HG03565 (cell line): ENCODE measurements around the gene HIPK1.

Experiments
- ATAC-seq: cut with Tn5 transposase; IDR thresholded peaks from one replicate; pipeline ENCODE4 v1.9.1; 2021; ENCODE audit warnings: mild to moderate bottlenecking, moderate library complexity; ENCODE audit not compliant: unreplicated experiment

HIPK1 gene

DNA sequence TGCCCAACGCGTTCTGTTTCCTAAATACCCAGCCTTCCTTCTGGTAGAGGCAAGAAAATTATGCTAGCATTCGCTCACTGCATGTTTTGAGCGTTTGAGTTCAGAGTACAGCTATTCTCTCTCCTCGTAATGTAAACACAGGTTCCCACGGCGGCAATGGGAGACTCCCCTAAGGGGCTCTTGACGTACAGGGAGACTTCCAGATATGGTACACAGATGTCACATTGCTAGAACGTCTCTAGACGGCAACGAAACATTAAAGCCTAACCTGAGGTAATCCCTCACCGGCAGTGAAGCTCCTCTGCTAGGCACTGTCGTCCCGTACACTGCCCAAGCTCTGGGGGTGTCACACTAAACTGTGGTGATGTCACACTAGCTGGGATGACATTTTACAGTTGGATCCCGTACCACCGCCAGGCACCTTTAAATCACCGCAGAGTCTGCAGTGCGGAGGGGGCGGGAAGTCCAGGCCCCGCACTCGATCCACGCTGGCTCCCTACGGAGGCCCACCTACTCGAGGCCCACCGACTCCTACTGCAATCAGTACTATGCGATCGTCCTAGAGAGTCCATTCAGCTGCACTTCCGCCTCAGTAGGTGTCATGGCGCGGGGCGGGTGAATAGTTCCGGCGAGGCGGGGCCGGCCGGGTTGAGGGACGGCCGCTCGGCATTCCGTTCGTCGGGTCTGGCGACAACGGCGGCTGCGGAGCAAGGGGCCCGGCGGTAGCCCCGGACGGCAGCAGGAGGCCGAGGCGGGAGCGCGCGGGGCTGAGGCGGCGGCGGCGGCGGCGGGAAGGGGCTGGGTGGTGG, at the start of gene HIPK1:
HIPK1 (plus strand) TSS at position 384 of the 809 bp plus-strand sequence.
- ATAC-seq: peak; percentile 58

DNA sequence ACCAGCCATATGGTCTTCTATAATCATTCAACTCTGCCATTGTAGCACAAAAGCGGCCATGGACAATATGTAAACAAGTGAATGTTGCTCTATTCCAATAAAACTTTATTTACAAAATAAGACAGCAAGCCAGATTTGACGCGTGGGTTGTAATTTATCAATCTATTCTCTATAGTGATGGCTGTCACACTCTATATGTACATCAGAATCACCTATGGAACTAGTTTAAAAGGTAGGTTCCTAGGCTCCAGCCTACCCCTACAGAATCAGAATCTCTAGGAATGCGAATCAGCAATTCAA, 49.4 kb upstream of the HIPK1 start:
- no peak for ATAC-seq

DNA sequence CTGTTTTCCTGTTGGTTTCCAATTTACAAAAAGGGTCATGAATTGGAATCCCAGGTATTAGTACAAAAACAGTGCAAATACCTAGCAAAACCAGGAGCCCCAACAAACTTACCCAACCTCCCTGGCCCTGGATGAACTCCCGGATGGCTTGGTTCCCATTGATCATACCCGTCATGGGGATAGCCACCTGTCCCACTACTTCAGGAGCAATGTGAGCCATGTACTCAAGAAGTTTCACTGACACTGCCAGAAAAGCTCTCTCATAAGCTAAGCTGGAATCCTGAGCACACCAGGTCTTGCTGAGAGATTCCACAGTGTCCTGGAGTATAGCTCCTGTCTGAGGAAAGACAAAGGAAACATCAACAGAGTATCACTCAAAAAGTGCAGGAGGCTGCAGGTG, 47.5 kb upstream of the HIPK1 start:
- ATAC-seq: no peak

DNA sequence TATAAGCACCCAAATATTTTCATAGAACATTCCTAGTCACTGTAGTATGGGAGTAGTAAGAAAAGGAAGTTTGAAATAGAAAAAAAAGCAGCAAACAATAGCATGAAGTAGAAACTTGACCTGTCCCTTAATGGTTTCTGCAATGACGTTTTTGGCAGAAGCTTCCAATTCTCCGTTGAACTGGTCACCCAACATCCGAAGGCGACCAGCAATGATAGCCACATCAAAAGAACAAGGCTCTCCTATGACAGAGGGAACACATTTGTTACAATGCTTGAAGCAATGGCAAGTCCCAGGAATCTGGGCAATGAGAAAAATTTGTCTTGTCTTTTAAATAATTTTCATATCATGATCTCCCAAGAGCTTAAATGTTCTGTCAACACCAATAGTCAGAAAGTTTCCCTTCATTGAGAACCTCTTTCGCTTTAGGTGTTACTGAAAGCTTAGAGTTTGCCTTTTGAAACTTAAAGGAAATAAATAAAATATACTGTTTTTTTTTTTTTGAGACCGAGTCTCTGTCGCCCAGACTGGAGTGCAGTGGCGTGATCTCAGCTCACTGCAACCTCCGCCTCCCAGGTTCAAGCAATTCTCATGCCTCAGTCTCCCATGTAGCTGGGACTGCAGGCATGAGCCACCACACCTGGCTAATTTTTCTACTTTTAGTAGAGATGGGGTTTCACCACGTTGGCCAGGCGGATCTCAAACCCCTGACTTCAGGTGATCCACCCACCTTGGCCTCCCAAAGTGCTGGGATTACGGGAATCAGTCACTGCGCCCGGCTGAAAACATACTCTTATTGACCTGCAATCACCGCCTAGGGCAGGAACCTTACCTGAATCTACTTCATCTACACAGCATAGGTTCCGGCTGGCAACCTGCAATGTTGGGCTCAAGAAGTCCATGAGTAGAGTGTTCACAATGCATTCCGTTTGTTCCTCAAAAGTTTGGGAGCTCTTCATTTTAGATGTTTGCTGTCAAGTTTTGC, 42.4 kb upstream of the HIPK1 start:
- no peak for ATAC-seq

DNA sequence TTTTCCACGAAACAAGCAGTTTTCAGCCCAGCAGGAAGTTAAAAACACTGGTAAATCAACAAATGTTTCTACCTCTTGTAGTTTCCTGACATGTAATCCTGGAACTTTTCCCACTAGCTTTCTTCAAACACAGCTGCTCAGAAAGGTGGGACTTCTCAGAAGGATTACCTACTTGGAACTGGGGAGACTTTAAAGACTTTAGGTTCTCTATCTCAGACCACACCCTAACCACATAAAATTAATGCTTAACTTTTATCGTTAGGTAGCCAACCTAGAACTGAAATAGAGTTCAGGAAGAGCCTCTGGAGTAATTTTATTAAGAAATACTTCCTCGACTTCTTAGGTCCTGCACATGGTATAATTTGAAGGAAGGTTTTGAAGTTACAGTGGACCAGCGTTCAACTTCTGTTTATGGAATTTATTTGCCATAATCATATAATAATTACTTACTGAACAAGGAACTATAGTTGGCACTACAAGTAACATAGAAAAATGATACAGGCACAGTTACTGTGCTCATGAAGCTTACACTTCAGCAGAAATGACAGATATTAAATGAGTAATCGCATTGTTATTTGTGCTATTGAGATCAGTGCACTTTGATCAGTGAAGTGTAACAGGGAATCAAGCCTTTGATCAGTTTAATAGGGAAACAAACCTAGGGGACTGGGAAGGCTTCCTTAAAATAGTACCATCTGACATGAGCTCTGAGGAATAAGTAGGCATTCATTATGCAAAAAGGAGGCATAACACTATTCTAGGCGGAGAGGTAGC, 41.5 kb upstream of the HIPK1 start, which contains the start of gene BCL2L15:
BCL2L15 (minus strand) TSS at position 180 of the 774 bp plus-strand sequence. CDS start 206 bp downstream, outside the sequence.
- ATAC-seq: no peak

DNA sequence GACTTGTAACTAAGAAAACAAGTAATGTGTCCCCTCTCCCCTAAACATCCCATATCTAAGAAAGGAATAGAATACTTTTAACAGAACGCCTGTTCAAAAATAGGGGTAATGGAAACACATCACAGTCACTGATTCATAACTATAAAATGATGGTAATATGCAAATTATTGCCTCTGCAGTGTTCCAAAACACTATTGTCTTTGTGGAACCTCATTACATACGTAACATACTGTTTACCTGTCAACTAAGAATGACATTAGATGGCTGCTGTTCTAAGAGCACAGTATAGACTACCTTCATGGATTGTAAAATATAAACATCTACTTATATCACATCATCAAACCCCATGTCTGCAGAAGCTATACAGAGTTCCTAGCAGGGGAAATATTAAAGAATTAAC, 38.3 kb upstream of the HIPK1 start:
- ATAC-seq: no peak

DNA sequence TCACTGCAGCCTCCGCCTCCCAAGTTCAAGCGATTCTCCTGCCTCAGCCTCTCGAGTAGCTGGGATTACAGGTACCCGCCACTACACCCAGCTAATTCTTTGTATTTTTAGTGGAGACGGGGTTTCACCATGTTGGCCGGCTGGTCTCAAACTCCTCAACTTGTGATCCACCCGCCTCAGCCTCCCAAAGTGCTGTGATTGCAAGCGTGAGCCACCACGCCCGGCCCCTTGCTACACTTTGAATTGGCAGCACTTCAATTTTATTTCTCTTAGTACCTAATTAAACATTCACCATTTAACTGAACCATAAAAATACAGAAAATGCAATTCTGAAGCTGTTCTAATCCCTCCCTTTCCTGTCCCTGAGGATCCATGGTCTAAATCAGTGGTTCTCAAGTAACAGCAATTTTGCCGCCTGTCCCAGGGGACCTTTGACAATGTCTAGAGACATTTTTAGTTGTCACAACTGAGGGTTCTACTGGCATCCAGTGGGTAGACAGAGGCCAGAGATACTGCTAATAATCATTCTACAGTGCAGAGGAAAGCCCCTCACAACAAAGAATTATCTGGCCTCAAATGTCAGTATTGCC, 37.4 kb upstream of the HIPK1 start:
- no peak for ATAC-seq

DNA sequence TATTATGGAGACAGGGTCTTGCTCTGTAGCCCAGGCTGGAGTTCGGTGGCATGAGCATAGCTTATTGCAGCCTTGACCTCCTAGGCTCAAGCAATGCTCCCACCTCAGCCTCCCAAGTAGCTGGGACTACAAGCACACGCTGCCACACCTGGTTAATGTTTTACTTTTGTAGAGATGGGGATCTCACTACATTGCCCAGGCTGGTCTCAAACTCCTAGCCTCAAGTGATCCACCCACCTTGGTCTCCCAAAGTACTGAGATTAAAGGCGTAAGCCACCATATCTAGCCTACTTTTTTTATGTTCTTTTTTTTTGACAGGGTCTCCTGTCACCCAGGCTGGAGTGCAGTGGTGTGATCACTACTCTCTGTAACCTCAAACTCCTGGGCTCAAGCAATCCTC, 35.9 kb upstream of the HIPK1 start:
- no peak for ATAC-seq

DNA sequence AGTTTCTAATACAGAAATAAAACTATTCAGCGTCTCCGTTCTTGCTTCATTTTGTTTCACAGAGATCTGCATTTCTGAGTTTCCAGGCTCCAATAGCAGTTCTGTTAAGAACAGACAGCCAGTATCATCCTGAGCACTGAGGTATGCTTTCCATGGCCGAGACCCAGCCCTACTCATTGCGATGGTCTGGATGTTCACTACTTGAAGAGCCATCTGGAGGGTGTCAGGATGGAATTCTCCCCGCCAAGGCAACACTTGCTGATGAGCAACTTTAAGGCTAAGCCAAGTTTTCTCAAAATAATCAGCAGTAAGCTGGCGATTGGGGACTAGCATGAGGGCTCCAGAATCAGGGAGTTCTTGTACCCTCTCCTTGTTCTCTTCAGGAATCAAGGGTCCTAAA, 34.0 kb upstream of the HIPK1 start:
- no peak for ATAC-seq

DNA sequence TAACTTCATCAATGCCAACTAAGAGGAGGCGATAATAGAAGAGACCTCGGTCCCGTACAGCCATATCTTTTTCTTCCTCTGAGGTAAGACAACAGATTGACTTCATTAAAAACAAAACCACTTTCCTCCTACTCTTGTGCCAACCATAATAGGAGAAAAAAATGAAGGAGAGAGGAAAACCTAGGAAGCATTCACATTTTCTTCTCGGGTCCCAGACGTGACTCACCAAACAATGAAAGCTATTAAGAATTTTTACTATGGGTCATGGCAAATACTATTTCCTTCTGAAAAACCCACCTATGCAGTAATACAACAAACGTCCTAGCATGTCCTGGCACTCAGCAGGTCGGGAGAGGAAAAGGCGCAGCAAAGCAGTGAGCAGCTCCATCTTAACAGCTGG, 33.2 kb upstream of the HIPK1 start:
- ATAC-seq: no peak

DNA sequence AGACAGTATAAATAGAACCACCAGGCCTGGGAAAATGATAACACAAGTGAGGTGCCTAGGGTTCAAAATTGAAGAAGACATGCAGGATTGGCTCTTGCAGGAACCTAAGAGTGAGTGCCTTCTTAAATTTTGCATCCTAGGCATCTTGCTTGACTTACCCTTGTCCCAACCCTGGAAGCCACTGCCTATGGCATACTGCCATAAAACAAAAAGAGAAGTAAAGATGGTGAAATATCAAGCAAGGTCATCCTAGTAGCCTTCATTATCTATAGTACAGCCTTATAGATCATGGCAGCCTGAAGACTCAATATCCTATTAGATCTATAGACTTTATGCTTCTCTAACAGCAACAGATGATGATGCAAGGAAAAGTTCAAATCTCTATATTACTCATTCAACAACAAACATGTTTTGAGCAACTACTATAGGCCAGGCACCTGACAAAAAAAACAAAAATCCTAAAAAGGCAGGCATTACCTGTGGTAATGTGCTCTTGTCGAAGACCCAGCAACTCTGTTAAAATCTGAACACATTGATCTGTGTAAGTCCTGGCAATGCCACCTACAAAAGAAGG, 30.8 kb upstream of the HIPK1 start:
- ATAC-seq: no peak

DNA sequence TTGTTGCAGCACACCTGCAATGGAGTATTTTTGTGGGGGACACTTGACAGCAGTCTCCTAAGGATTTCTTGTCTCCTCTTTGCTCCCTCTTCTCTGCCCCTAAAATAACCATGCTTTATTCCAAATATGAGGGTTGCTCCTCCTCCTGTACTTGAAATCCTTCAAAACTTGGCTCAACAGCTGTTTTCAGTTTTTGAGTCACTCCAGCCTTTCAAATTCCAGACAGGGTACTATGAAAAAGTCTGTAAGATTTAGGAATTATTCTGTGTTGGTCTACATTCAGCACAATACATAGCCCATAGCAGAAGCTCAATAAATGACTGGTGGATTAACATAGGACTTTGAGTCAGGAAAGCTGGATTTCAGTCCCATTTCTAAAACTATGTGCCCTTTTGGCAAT, 30.0 kb upstream of the HIPK1 start:
- no peak for ATAC-seq

DNA sequence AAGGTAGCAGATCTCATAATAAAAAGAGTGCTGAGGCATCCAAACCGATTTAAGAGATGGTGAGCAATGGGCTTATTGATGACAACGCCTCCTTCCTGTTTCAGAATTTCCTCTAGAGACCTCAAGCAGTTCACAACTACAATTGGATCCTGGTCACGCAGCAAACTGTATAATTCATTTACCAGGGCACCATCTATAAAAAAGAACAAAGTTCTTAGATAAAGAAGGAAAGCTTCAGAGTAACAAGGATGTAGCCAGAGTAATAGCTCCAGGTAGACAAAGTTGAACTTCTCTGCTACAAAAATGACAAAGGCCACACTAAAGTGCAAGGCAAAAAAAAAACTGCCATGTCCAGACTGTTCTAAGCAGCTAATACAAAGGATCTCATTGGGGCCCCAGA, 27.9 kb upstream of the HIPK1 start:
- ATAC-seq: no peak

DNA sequence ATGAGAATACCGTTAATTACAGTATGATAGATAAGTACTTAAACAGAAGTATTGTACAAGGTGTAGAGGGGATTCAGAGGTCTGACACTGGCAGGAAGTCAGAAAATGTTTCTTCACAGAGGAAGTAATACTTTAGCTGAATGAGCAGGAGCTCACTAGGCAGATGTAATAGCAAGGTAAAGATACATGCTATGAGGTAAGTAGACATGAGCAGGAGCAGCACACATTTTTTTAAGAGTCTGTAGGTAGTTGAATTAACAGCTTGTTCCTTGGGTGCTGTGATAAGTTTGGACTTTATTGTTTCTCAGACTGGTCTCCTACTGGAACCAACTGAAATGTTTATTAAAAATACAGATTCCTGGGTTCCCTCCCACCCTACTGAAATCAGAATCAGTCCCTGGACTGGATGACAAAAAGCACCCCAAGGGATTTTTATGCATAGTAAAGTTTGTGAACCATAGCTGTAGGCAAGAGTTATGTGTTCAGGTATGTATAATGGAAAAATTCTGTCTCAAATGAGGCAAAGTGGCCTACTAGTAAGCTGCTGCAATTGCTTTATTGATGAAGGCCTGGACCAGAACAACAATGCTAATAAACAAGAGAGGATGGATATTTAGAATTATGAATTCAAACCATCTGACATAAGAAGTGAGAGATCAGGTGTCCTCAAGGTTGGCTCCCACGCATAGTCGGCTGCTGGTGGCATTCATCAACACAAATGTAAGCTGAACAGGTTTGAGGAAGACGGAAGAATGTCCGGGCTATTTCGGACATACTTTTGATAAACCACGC, 25.4 kb upstream of the HIPK1 start:
- ATAC-seq: no peak

DNA sequence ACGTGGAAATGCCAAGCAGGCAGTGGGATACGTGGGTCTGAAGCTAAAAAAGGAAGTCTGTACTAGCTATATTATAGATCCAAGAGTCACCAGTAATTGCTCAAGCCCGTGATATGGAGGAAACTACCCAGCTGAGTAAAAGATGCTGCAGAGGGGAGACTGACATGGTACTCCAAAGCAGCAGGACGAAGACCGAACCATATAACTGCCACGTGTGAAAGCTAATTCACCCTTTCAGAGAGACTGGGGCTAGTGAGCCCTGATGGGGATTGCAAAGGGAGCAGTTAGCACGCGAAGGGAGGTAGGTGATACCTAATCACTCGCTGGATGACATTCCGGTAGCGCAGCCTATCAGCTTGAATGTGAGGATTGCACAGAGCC, 24.8 kb upstream of the HIPK1 start:
- peak; percentile 23 for ATAC-seq

DNA sequence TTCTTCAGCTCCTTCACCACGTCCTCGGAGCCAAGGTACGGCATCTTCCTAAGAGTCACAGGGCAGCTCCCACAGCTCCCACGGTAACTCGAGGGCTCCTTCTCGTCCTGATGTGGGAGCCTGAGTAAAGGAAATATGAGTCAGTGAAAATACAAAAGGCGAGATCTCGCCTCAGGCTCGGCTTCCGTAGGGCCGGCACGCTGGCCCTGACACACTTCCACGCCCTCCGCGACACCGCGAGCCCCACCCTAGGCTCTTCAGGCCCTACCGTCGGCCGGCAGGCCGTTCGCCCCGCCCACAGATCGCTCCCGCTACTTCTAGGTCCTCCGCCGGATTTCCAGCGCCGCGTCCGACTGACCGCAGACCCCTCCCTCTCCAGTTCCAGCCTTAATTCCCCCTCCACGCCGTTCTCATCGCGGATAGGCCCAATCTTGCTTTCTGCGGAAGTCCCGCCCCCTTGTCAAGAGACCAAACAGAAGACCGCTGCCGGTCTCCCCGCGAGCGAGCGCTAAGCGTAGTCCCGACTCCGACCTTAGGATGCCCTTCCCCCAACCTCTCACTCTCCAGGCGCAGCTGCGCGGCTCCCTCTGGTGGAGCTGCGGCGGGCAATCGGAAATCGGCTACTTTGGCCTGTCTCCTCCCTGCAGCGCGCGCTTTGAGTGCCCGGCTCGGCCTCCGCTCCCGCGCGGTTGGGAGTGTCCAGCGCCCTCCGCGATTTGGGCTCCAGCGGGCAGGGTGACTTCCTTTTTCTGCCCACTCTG, 24.3 kb upstream of the HIPK1 start, which contains the start of the genes AP4B1 and DCLRE1B:
AP4B1 (minus strand) TSS at position 126 of the 761 bp plus-strand sequence; CDS start at position 44, 82 bp downstream.
DCLRE1B (plus strand) TSS at position 653 of the 761 bp plus-strand sequence. CDS start 261 bp downstream, outside the sequence.
- ATAC-seq: peak; percentile 86

DNA sequence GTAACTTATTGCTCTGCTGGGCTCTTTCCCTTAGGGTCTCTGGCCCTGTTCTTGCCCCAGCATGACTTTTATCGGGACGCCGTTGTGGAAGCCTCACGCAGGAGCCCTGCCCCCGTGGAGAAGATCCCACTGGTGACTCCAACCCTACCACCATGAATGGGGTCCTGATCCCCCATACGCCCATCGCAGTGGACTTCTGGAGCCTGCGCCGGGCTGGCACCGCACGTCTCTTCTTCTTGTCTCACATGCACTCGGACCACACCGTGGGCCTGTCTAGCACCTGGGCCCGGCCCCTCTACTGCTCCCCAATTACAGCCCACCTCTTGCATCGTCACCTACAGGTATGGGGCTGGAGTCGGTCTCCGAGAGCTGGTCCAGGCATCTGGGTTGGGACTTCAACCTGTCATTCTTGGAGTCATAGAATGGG, 23.7 kb upstream of the HIPK1 start:
- no peak for ATAC-seq

DNA sequence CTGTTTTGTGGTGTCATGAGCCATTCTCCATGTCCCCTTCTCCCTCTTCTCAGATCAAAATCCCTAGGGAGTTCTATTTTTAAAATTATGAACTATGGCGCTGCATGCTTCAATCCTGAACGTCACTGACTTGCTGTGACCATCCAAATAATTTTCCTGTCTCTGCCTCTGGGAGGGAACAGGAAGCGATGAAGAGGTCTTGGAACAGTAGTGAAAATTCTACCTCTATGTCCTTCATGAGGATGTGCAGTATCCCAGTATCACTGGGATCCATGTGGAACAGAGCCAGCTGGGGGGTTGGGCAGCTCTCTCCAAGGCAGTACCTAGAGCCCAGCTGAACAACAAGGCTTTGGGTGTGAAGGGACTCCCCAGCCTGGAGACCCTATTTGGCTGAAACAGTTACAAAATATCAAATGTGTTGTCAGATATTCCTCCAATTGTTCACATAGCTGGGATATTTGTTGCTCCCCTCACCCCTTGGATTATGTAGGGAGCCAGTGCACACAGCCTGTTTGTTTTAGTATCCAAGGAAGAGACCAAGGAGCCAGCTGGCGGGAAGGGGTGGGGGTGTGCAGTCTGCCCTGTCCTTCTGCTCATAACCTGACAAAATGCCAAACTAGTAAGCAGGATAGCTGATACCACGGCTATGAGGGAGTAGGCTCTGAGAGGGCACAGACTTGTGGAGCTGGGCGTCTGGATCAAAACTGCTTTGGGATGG, 16.4 kb upstream of the HIPK1 start:
- no peak for ATAC-seq
